B cell (primary cell): ENCODE data around the gene IRS2. TPM values are rescaled to one million over a fixed set of nuclear protein-coding genes. Genes with fewer than 3 reads are reported as not detected.

Source experiments
- ATAC-seq: fragments of 200-7000 bp; cut with Tn5 transposase; one replicate; pipeline ENCODE4 v1.10.0; 2021; ENCODE audit warnings: low read depth, mild to moderate bottlenecking, moderate number of reproducible peaks, moderate library complexity
- CTCF ChIA-PET: fragments of 350-600 bp; sonication (Branson Sonifier 250); formaldehyde crosslinking; loops from one replicate; lab custom pipeline; 2021; ENCODE audit warnings: antibody characterized with exemption, inconsistent platforms; lab: Charles Lee
- POLR2A ChIA-PET: fragments of 350-600 bp; sonication (Branson Sonifier 250); formaldehyde crosslinking; loops from one replicate; lab custom pipeline; 2021; ENCODE audit warnings: antibody characterized with exemption; lab: Charles Lee
- DNase-seq: peaks from one replicate; pipeline ENCODE4 v3.0.0; 2013
- H2AFZ ChIP-seq: 2 replicates; pipeline ENCODE4 v1.6.1; 2012; ENCODE audit warnings: mild to moderate bottlenecking, low read depth, low read length; ENCODE audit not compliant: insufficient read depth, poor library complexity, severe bottlenecking
- H3K27ac ChIP-seq, 2 donors: 1 replicate in 1 of 2; 2 replicates in 1 of 2; pipeline ENCODE4 v1.5.1; 2012 to 2013; ENCODE audit warnings: low read length in 2 of 2, mild to moderate bottlenecking in 2 of 2, moderate library complexity in 1 of 2
- H3K27me3 ChIP-seq, 4 experiments: fragments of 200-600 bp in 1 of 4; sonication (generic) in 1 of 4; replicated peaks in 1 of 4; 1 replicate in 2 of 4; 2 replicates in 2 of 4; pipeline versions ENCODE4 v1.6.1 to v1.7.0; 2013 to 2016; ENCODE audit warnings: low read length in 3 of 4, mild to moderate bottlenecking in 2 of 4, mixed read lengths in 1 of 4, moderate library complexity in 1 of 4; ENCODE audit not compliant: insufficient read depth in 4 of 4, control insufficient read depth in 3 of 4; ENCODE audit errors: control extremely low read depth in 1 of 4
- H3K36me3 ChIP-seq, 2 experiments: replicated peaks in 1 of 2; 1 replicate in 1 of 2; 2 replicates in 1 of 2; pipeline versions ENCODE4 v1.6.1 to v1.7.1; 2013; ENCODE audit warnings: low read length in 1 of 2; ENCODE audit not compliant: insufficient read depth in 2 of 2, control insufficient read depth in 1 of 2; ENCODE audit errors: control extremely low read depth in 1 of 2, extremely low read depth in 1 of 2
- H3K4me1 ChIP-seq, 2 donors: fragments of 200-600 bp in 1 of 2; sonication (generic) in 1 of 2; 1 replicate in 1 of 2; 2 replicates in 1 of 2; pipeline versions ENCODE4 v1.5.1 to v1.6.1; 2013 to 2017; ENCODE audit warnings: low read length in 2 of 2; ENCODE audit not compliant: control insufficient read depth in 2 of 2, insufficient read depth in 2 of 2
- H3K4me2 ChIP-seq: replicated peaks from 2 replicates; pipeline ENCODE3; 2012; ENCODE audit warnings: mild to moderate bottlenecking, low read depth, low read length; ENCODE audit not compliant: poor library complexity, severe bottlenecking
- H3K4me3 ChIP-seq, 5 experiments: fragments of 200-600 bp in 1 of 5; sonication (generic) in 1 of 5; 1 replicate in 3 of 5; 2 replicates in 2 of 5; pipeline versions ENCODE4 v1.5.1 to v1.7.0; 2011 to 2016; ENCODE audit warnings: low read length in 4 of 5, mild to moderate bottlenecking in 4 of 5, low read depth in 2 of 5, control low read depth in 1 of 5, moderate library complexity in 1 of 5; ENCODE audit not compliant: insufficient read depth in 1 of 5; ENCODE audit errors: control extremely low read depth in 1 of 5, extremely low read depth in 1 of 5
- H3K79me2 ChIP-seq: fragments of 200-600 bp; sonication (generic); one replicate; pipeline ENCODE4 v1.6.0; 2016; ENCODE audit warnings: low read length; ENCODE audit not compliant: control insufficient read depth, insufficient read depth
- H3K9ac ChIP-seq: fragments of 200-600 bp; sonication (generic); 2 replicates; pipeline ENCODE4 v1.6.1; 2017; ENCODE audit warnings: mild to moderate bottlenecking, low read length, moderate library complexity
- H3K9me3 ChIP-seq, 3 donors: one replicate each; pipeline versions ENCODE4 v1.6.1 to v1.7.1; 2013; ENCODE audit warnings: low read length in 2 of 3; ENCODE audit not compliant: control insufficient read depth in 2 of 3, insufficient read depth in 1 of 3; ENCODE audit errors: control extremely low read depth in 1 of 3
- H4K20me1 ChIP-seq: 2 replicates; pipeline ENCODE4 v1.6.0; 2012; ENCODE audit warnings: mild to moderate bottlenecking, low read length; ENCODE audit not compliant: insufficient read depth, control insufficient read depth, poor library complexity, severe bottlenecking
- H3K27ac Mint-ChIP-seq: one replicate; pipeline ENCODE4 v1.8.0; 2021; ENCODE audit warnings: mixed read lengths
- H3K27me3 Mint-ChIP-seq: one replicate; pipeline ENCODE4 v1.8.0; 2021; ENCODE audit warnings: mixed read lengths
- H3K4me1 Mint-ChIP-seq: one replicate; pipeline ENCODE4 v1.8.0; 2021; ENCODE audit warnings: mixed read lengths
- H3K4me3 Mint-ChIP-seq: one replicate; pipeline ENCODE4 v1.8.0; 2021; ENCODE audit warnings: mixed read lengths
- H3K9me3 Mint-ChIP-seq: one replicate; pipeline ENCODE4 v1.8.0; 2022; ENCODE audit warnings: mixed read lengths; ENCODE audit not compliant: insufficient read depth
- EZH2 ChIP-seq: IDR thresholded peaks from 2 replicates; pipeline ENCODE4 v1.6.1; 2012; ENCODE audit warnings: borderline replicate concordance, low read depth, mild to moderate bottlenecking, moderate library complexity, low read length; ENCODE audit not compliant: insufficient read depth, poor library complexity, severe bottlenecking
- WGBS: methylation state at CpG from one replicate; pipeline ENCODE4 v1.1.5; 2013; ENCODE audit warnings: missing lambda C conversion rate; ENCODE audit not compliant: insufficient coverage; 5-methylcytosine and 5-hydroxymethylcytosine counted together
- intact Hi-C: fragments of 100-400 bp; cut with micrococcal nuclease; formaldehyde crosslinking; loops from one replicate; pipeline ENCODE4 v1.10.0; 2022
- polyA plus RNA-seq: library from polyadenylated mRNA; depleted of rRNA; stranded (reverse); fragments of >200 nt; gene quantifications from 2 replicates; pipeline ENCODE4 v1.2.3, GENCODE V29; 2012
- total RNA-seq, 2 donors: library from RNA; stranded (reverse); fragments of 120-200 nt in 1 of 2; gene quantifications; 1 replicate in 1 of 2; 2 replicates in 1 of 2; pipeline versions ENCODE4 v1.2.3 to v1.2.4, GENCODE V29; 2013 to 2022
- TF ChIP-seq, protein P1 (sequence below): fragments of 200-600 bp; IDR thresholded peaks from one replicate; pipeline ENCODE4 v1.8.0; 2022; ENCODE audit warnings: antibody characterized with exemption, mild to moderate bottlenecking

IRS2 gene
- total and polyA plus RNA-seq, 2 donors (not counting 1 experiment from before 2014, with no cell fraction given) = 5.8 to 26.9 TPM

GRCh38 chr13:109769921-109770320 lies 16.5 kb downstream of the IRS2 start:
- TF ChIP-seq, protein P1, sequence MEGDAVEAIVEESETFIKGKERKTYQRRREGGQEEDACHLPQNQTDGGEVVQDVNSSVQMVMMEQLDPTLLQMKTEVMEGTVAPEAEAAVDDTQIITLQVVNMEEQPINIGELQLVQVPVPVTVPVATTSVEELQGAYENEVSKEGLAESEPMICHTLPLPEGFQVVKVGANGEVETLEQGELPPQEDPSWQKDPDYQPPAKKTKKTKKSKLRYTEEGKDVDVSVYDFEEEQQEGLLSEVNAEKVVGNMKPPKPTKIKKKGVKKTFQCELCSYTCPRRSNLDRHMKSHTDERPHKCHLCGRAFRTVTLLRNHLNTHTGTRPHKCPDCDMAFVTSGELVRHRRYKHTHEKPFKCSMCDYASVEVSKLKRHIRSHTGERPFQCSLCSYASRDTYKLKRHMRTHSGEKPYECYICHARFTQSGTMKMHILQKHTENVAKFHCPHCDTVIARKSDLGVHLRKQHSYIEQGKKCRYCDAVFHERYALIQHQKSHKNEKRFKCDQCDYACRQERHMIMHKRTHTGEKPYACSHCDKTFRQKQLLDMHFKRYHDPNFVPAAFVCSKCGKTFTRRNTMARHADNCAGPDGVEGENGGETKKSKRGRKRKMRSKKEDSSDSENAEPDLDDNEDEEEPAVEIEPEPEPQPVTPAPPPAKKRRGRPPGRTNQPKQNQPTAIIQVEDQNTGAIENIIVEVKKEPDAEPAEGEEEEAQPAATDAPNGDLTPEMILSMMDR = no peak
- TF ChIP-seq EZH2 = no peak
- Mint-ChIP-seq H3K27ac (no peak overlapping the region), H3K9me3 (no peaks in the 10 kb centered on the region), H3K4me1 (peaks cover 10% of the 10 kb centered on the region), H3K27me3 (no peaks in the 10 kb centered on the region), H3K4me3 (no peak overlapping the region)
- Histone ChIP-seq H3K27ac (no peak overlapping the region), H3K27me3 (no peaks in the 10 kb centered on the region), H2AFZ (no peak overlapping the region), H3K4me3 (no peak overlapping the region), H3K36me3 (peaks cover 0 to 1% of the 10 kb centered on the region in 2 experiments), H3K4me2 (no peak overlapping the region), H4K20me1 (peaks cover 13% of the 10 kb centered on the region), H3K4me1 (no peaks in the 10 kb centered on the region), H3K9me3 (peaks cover 0 to 4% (median 0%) of the 10 kb centered on the region in 3 donors), H3K79me2 (peaks cover 35% of the 10 kb centered on the region), H3K9ac (no peak overlapping the region)
- ATAC-seq (no peak), DNase-seq (no peak)
- 80% methylated on average over 1 of the region's 5 CpGs for WGBS
- CTCF ChIA-PET = no interaction called here
- intact Hi-C loops = no loop called here
- POLR2A ChIA-PET = no interaction called here

- H3K27ac Mint-ChIP-seq = no peak overlapping the region
- Histone ChIP-seq H4K20me1 (peaks cover 13% of the 10 kb centered on the region), H3K4me1 (no peaks in the 10 kb centered on the region), H3K79me2 (peaks cover 29% of the 10 kb centered on the region), H3K9ac (no peak overlapping the region), H3K4me2 (no peak overlapping the region), H3K36me3 (peaks cover 0 to 1% of the 10 kb centered on the region in 2 experiments), H3K27me3 (no peaks in the 10 kb centered on the region), H3K4me3 (no peak overlapping the region), H2AFZ (no peak overlapping the region), H3K9me3 (peaks cover 0 to 4% (median 0%) of the 10 kb centered on the region in 3 donors), H3K27ac (no peak overlapping the region)
- no peak overlapping the region for H3K4me3 Mint-ChIP-seq
- intact Hi-C loops = no loop called here
- CTCF ChIA-PET = no interaction called here
- ATAC-seq (no peak), DNase-seq (no peak)
- peaks cover 10% of the 10 kb centered on the region for H3K4me1 Mint-ChIP-seq
- WGBS = 95% methylated on average over 4 of the region's 4 CpGs
- H3K9me3 Mint-ChIP-seq = no peaks in the 10 kb centered on the region
- POLR2A ChIA-PET = no interaction called here
- H3K27me3 Mint-ChIP-seq = no peaks in the 10 kb centered on the region
- TF ChIP-seq, protein P1 = no peak
- TF ChIP-seq EZH2 = no peak
Measured at GRCh38 chr13:109769275-109769674, 17.1 kb downstream of the IRS2 start.
